SH-SY5Y (cell line): Measurements from ENCODE around the gene AXIN2.

Experiments
- GATA2 ChIP-seq: IDR thresholded peaks from 2 replicates; pipeline ENCODE4 v1.6.1; 2011; ENCODE audit warnings: mild to moderate bottlenecking, low read depth, low read length
- GATA3 ChIP-seq: IDR thresholded peaks from 2 replicates; pipeline ENCODE4 v1.6.1; 2011; ENCODE audit warnings: low read depth, mild to moderate bottlenecking, low read length, moderate library complexity

AXIN2 gene

DNA sequence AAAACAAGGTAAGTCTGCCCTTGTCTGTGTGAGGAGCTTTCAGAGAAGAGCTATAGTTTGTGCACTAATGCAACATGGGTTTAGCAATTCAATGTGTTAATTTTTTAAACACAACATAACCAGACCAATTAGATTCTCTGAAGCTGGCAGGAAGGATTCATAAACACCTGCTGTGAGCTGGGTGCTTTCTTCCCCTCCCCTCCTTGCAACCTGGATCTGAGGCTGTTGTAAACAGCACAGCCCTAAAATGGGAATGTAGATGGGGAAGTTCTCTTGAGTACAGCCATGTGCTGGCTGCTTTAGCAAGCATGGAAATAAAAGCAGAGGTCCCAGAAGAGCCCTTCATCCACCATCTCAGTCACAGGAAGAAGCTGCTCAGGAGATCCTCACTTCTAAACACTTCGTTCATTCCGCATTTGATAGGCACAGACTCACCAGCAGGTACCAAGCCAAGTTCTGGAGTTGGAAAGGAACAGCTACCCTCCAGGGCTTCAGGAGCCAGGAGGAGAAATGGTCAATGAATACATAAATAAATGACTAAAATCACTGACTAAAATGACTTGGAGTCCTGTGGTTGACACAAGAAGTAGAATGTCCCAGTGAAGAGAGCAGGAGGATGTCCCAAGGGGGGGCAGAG, 21.7 kb downstream of the AXIN2 start:
- TF ChIP-seq GATA3 (no peak), GATA2 (no peak)

GRCh38 chr17:65538675-65539529, 22.5 kb downstream of the AXIN2 start:
- no peak for TF ChIP-seq GATA2
- no peak for TF ChIP-seq GATA3

DNA sequence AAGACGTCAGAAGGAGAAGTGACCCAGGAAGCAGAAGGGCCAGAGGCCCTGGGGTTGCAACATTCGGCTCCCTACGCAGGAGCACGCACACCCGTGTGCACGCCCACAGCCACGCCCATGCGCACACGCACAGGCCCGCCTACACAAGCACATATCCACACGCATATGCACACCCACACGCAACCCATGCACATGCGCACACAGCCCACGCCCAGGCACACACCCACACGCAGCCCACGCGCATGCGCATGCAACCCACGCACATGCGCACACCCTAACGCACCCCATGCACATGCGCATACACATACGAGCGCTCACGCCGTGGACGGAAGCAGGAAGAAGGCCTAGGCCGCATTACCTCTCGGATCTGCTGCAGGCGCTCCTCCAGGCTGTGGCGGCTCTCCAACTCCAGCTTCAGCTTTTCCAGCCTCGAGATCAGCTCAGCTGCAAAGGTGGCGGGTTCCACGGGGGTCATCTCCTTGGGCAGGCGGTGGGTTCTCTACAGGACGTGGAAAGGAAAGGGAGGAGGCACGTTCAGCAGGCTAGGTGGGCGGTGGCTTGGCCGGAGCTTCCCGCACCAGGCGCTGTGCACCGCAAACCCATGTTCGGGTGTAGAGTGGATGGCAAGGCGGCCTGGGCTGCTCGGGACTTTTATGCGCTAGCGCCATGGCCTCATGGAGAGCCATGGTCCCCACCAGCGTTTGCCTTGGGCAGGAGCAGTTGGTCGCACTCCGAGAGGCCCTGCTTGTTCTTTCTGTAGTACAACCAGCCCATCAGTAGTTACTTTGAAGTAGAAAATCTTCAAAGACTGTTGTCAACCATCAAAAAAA, 23.4 kb downstream of the AXIN2 start:
- no peak for TF ChIP-seq GATA3
- TF ChIP-seq GATA2: no peak

GRCh38 chr17:65537343-65537844, 24.1 kb downstream of the AXIN2 start:
- TF ChIP-seq GATA2: no peak
- no peak for TF ChIP-seq GATA3

- no peak for TF ChIP-seq GATA2
- TF ChIP-seq GATA3: no peak
Observed at GRCh38 chr17:65536573-65537342, 24.7 kb downstream of the AXIN2 start.

DNA sequence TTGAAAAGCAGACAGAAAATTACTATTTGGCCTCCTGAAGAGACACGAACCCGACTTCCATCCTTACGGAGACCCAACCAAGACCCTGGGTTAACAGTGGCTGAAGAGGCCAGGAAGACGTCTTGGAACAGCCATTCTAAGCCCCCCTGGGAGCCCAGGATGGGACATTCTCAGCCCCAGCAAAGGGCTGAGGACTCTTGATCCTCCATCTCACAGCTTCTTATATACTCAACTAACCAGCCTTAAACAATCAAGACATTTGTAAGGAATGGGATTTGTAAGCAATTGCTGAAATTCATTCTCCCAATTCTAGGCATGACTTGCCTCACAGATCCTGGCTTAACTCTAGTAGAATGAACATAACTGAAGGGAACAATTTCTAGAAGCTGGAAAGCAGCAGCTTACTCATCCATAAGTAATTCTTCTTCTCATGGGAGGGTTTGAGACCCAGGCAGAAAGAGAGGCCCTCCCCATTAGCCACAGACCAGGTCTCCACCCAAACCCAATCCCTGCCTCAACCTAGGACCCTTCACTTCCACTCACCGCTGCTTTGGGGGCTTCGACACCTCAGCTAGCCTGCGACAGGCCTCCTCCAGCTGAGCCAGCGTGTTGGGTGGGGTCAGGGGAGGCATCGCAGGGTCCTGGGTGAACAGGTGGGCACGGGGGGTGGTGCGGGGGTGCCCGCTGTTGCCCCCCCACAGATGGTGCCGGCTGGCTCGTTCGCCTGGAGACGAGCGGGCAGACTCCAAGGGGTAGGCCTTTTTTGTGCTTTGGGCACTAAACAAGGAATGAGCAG, 25.5 kb downstream of the AXIN2 start:
- TF ChIP-seq GATA2: no peak
- no peak for TF ChIP-seq GATA3

- TF ChIP-seq GATA2: no peak
- TF ChIP-seq GATA3: no peak
Observed at GRCh38 chr17:65533852-65534457, 27.5 kb downstream of the AXIN2 start.

GRCh38 chr17:65533056-65533745, 28.2 kb downstream of the AXIN2 start:
- TF ChIP-seq GATA2 (no peak), GATA3 (no peak)

GRCh38 chr17:65532101-65532890, 29.2 kb downstream of the AXIN2 start:
- TF ChIP-seq GATA2: no peak
- no peak for TF ChIP-seq GATA3

GRCh38 chr17:65531256-65532100, 30.0 kb downstream of the AXIN2 start:
- TF ChIP-seq GATA3: no peak
- peak; percentile 80 for TF ChIP-seq GATA2
